Kidney (tissue), 14 donors: ENCODE results near the gene CFAP221. TPM values are rescaled to one million over a fixed set of nuclear protein-coding genes. Genes with fewer than 3 reads are reported as not detected.

Experiments
- DNase-seq, 5 donors: peaks; one replicate each; pipeline ENCODE4 v3.0.0-alpha.2; 2013 to 2020
- FAIRE-seq: peaks from 2 replicates; lab custom pipeline; 2012; peaks lifted over from hg19 to GRCh38; lab: Jason Lieb, UNC
- H3K27ac ChIP-seq, 2 donors: one replicate each; pipeline ENCODE4 v1.7.0; 2013; ENCODE audit warnings: low read depth in 2 of 2, low read length in 2 of 2, inconsistent platforms in 1 of 2
- H3K27me3 ChIP-seq: one replicate; pipeline ENCODE4 v1.7.1; 2013; ENCODE audit warnings: low read length, inconsistent platforms; ENCODE audit not compliant: control insufficient read depth, insufficient read depth
- H3K36me3 ChIP-seq, 3 donors: one replicate each; pipeline versions ENCODE4 v1.7.0 to v1.7.1; 2013; ENCODE audit warnings: low read length in 3 of 3, control low read depth in 1 of 3, inconsistent platforms in 1 of 3; ENCODE audit not compliant: insufficient read depth in 3 of 3, control insufficient read depth in 2 of 3
- H3K4me1 ChIP-seq, 3 donors: one replicate each; pipeline versions ENCODE4 v1.7.0 to v1.7.1; 2013; ENCODE audit warnings: low read length in 3 of 3, inconsistent platforms in 1 of 3, low read depth in 1 of 3; ENCODE audit not compliant: control insufficient read depth in 2 of 3, insufficient read depth in 2 of 3
- H3K4me3 ChIP-seq, 3 donors: one replicate each; pipeline versions ENCODE4 v1.7.0 to v1.8.1; 2013; ENCODE audit warnings: low read length in 3 of 3, control low read depth in 1 of 3, inconsistent platforms in 1 of 3
- H3K9ac ChIP-seq, 3 donors: one replicate each; pipeline versions ENCODE4 v1.7.0 to v1.7.1; 2013; ENCODE audit warnings: low read length in 3 of 3, control low read depth in 1 of 3, inconsistent platforms in 1 of 3
- H3K9me3 ChIP-seq, 3 donors: one replicate each; pipeline versions ENCODE4 v1.7.0 to v1.7.1; 2013; ENCODE audit warnings: low read length in 3 of 3, control low read depth in 1 of 3, inconsistent platforms in 1 of 3; ENCODE audit not compliant: control insufficient read depth in 2 of 3, insufficient read depth in 1 of 3
- intact Hi-C: fragments of 100-400 bp; cut with DNase I; formaldehyde crosslinking; loops from one replicate; pipeline ENCODE4 v1.11.1; 2022
- polyA plus RNA-seq: library from polyadenylated mRNA; stranded (reverse); fragments of 350-450 nt; fragmentation: Illumina TruSeq; extraction: RNeasy Lipid Tissue Mini Kit (QIAGEN cat#74804); gene quantifications from one replicate; pipeline ENCODE4 v1.2.3, GENCODE V29; 2014; ENCODE audit warnings: low read depth, low replicate concordance; ENCODE audit not compliant: insufficient read depth
- total RNA-seq: library from RNA; stranded (reverse); fragmentation: NEBNext Ultra II Directional; extraction: Animal tissue kit (Norgen Biotek cat#: 25700); gene quantifications from one replicate; pipeline ENCODE4 v1.2.1, GENCODE V29; 2021
- TF ChIP-seq, protein P1 (sequence below): IDR thresholded peaks from 3 replicates; pipeline ENCODE4 v1.5.1; 2012; ENCODE audit warnings: mild to moderate bottlenecking, moderate library complexity, borderline replicate concordance; ENCODE audit not compliant: insufficient read depth; ENCODE audit errors: extremely low read depth
- donor health status: control.
- donor health status: control.
- donor health status: control.
- donor health status: control.
- donor health status: control.
- donor health status: DM: yes; HTN: yes; CAD: no.
- donor health status: Normal renal cell carcinoma (clear cell type).

Gene CFAP221
- total and polyA plus RNA-seq, 2 donors from 2014 or later = 15.9 to 58.7 TPM

- DNase-seq (peak; percentile 25 to 67 (median 51)), FAIRE-seq (no peak)
- Histone ChIP-seq H3K36me3 (no peaks in the 10 kb centered on the region), H3K27ac (no peak overlapping the region), H3K9ac (no peak overlapping the region), H3K9me3 (no peaks in the 10 kb centered on the region), H3K27me3 (no peaks in the 10 kb centered on the region), H3K4me1 (no peaks in the 10 kb centered on the region), H3K4me3 (no peak overlapping the region)
- intact Hi-C loops = no loop called here
- TF ChIP-seq, protein P1, sequence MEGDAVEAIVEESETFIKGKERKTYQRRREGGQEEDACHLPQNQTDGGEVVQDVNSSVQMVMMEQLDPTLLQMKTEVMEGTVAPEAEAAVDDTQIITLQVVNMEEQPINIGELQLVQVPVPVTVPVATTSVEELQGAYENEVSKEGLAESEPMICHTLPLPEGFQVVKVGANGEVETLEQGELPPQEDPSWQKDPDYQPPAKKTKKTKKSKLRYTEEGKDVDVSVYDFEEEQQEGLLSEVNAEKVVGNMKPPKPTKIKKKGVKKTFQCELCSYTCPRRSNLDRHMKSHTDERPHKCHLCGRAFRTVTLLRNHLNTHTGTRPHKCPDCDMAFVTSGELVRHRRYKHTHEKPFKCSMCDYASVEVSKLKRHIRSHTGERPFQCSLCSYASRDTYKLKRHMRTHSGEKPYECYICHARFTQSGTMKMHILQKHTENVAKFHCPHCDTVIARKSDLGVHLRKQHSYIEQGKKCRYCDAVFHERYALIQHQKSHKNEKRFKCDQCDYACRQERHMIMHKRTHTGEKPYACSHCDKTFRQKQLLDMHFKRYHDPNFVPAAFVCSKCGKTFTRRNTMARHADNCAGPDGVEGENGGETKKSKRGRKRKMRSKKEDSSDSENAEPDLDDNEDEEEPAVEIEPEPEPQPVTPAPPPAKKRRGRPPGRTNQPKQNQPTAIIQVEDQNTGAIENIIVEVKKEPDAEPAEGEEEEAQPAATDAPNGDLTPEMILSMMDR = no peak
These were observed 94.7 kb downstream of the CFAP221 start for GRCh38 chr2:119638685-119639554.

DNA sequence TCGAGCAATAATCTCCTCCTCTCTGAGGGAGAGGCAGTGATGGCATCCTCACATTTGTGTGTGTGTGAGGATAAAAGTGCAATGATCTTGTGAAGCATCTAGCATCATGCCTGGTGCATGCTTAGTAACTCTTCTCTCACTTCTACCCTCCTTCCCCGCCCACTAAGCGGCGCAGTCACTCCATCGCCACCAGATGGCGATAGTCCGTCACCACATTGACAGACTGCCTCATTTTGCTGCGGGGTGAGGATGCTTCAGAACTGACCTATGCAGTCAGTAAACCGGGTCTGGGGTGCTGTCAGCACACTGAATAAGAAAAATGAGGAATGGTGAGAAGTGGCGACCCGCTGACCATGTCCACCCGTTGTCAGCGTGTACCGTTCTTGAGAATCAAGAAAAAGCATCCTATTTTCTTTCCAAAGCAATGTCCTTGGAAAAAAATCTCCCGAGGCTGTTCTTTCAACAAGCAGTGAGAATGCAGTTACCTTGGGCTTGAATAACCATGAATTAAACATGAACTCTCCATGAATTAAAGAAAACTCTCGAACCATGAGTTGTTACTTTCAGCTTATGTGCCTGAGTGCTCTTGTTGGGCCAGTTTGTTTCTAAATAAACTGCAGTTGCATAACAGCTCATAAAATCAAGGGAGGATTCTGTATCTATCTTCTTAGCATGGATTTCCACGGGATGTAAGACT, 97.5 kb downstream of the CFAP221 start:
- Histone ChIP-seq H3K27ac (peak overlapping the region; percentile 10 to 18), H3K9ac (no peak overlapping the region), H3K9me3 (no peaks in the 10 kb centered on the region), H3K4me1 (no peaks in the 10 kb centered on the region), H3K27me3 (no peaks in the 10 kb centered on the region), H3K36me3 (no peaks in the 10 kb centered on the region), H3K4me3 (no peak overlapping the region)
- DNase-seq (peak; percentile 78 to 93 (median 87)), FAIRE-seq (no peak)
- intact Hi-C loops = no loop called here
- TF ChIP-seq, protein P1 = peak; percentile 92

- Histone ChIP-seq H3K36me3 (no peaks in the 10 kb centered on the region), H3K9me3 (peaks cover 0 to 2% (median 0%) of the 10 kb centered on the region in 3 donors), H3K4me1 (no peaks in the 10 kb centered on the region), H3K27ac (no peak overlapping the region), H3K4me3 (no peak overlapping the region), H3K9ac (no peak overlapping the region), H3K27me3 (no peaks in the 10 kb centered on the region)
- FAIRE-seq = no peak
- DNase-seq = no peak
- TF ChIP-seq, protein P1 = no peak
- intact Hi-C loops = no loop called here
These were observed 99.9 kb downstream of the CFAP221 start for GRCh38 chr2:119644186-119644585.
